Measurements from ENCODE around the gene OVCA2. TPM values are rescaled to one million over a fixed set of nuclear protein-coding genes. Genes with fewer than 3 reads are reported as not detected.
A peak's percentile ranks its signal among the peaks of the same experiment; 100 is the strongest.

OVCA2 gene
- total RNA-seq, 4 donors from 2014 or later, result 21.1 to 30.4 (median 26.2) TPM

DNA sequence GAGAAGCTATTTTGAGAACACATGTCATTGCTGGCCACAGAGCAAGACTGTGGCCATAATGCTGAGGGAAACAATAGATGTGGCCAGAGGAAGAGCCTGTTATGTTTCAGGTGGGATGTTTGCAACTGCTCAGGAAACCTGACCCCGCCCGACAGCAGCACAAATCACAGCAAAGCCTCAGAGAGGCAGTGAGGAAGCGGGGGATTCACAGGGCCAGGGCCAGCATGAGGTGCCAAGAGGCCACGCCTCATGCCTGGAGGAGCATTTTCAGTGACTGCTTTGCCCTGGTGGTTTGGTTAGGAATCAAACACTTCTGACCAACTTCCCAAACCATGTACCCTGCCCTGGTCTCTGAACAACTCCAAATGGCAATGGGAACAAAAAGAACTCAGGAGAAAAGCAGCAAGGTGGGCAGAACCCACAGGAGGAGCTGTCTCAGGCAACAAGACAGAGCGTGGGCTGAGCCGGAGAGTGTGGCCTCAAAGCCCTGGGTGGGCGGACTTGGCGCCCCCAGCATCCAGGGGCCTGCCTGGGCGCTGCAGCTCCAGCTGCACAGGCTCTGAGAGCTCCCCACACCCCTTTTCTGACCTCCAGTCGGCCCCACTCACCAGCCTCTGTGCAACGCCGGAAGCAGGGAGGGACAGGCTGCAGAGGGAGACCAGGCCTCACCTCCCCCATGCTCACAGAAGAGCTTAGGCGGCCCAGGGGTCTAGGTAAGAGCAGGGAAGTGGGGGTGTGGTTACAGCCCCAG lies 33.7 kb downstream of the OVCA2 start:
- ATAC-seq (ENCODE audit: low FRiP score) (peak; percentile 63), DNase-seq (ENCODE audit: low spot score) (no peak)
- TF ChIP-seq, protein P1, sequence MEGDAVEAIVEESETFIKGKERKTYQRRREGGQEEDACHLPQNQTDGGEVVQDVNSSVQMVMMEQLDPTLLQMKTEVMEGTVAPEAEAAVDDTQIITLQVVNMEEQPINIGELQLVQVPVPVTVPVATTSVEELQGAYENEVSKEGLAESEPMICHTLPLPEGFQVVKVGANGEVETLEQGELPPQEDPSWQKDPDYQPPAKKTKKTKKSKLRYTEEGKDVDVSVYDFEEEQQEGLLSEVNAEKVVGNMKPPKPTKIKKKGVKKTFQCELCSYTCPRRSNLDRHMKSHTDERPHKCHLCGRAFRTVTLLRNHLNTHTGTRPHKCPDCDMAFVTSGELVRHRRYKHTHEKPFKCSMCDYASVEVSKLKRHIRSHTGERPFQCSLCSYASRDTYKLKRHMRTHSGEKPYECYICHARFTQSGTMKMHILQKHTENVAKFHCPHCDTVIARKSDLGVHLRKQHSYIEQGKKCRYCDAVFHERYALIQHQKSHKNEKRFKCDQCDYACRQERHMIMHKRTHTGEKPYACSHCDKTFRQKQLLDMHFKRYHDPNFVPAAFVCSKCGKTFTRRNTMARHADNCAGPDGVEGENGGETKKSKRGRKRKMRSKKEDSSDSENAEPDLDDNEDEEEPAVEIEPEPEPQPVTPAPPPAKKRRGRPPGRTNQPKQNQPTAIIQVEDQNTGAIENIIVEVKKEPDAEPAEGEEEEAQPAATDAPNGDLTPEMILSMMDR (IDR thresholded peaks at IDR 0.05), result no peak

- no peak for DNase-seq (ENCODE audit: low spot score)
- no peak for ATAC-seq (ENCODE audit: low FRiP score)
- TF ChIP-seq, protein P1 (IDR thresholded peaks at IDR 0.05), result no peak
Observed at GRCh38 chr17:2076087-2076984, 34.5 kb downstream of the OVCA2 start.

DNA sequence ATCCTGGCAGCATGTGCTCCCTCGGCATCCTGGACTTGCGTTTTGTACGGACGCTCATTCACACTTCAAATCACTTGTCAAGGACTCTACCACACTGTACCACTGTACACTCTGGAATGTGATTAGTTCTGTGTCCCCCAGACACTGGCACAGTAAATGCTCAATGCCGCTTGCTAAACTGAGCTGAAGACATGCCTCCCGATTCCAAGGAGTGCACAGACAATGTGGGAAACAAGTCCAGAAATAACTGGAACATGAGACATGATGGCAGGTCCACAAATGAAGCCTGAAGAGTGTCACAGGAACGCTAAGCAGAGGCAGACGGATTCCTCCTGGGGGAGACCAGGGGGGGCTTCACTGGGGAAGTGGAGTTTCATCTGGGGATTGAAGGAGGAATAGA lies 35.2 kb downstream of the OVCA2 start:
- DNase-seq (ENCODE audit: low spot score) (no peak), ATAC-seq (ENCODE audit: low FRiP score) (no peak)
- TF ChIP-seq, protein P1 (IDR thresholded peaks at IDR 0.05), result no peak

DNA sequence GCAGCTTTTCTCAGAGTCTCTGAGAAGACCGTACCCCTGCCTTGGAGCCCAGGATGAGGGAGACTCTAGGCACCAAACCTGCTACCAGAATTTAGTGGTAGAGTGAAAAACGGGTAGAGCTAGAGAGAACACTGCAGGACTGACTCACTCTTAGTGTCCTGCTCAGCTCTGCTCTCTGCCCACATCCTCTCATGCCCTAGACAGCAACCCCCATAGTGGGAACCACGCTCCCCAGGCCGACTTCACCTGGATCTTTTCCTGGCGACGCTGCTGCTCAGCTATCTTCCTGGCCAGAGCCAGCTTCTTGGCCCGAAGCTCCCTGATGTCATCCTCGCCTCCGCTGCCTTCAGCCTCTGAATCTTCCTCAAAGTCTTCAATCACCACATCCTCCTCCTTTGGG lies 39.7 kb downstream of the OVCA2 start:
- ATAC-seq (ENCODE audit: low FRiP score) (no peak), DNase-seq (ENCODE audit: low spot score) (no peak)
- TF ChIP-seq, protein P1 (IDR thresholded peaks at IDR 0.05), result no peak

DNA sequence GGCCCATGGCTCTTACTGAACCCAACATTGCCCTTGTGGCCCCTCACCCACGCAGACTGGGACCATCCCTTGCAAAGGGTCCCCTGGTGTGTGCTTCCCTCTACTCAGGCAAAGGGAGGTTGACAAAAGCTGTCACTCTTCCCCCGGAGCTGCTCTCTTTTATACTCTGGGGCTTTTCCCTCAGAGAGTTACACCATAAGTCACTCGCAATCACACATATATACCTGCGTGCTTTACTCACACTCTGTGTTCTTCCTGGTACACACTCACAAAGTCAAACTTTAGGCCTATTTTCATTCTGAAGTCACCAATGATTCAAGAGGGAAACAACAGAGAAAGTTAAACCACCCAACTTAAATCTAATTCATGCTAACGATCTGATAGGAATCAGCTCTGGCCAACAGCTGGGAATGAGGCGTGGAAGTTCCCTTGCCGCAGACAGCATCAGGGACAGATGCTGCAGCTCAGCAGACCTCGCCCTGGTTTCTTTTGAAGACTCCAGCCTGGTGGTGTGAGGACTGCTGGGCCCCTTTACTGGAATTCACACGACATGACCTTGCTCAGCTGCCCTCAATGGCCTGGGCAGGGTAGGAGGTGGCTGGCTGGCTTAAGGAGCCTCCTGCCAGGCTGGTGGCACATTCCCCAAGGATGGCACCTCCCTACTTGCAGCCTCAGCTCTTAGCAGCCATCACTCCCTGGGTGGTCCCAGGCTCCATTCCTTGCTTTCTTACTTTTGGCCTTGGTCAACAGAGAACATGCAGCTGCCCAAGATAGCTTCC lies 40.4 kb downstream of the OVCA2 start:
- DNase-seq (ENCODE audit: low spot score) (no peak), ATAC-seq (ENCODE audit: low FRiP score) (no peak)
- TF ChIP-seq, protein P1 (IDR thresholded peaks at IDR 0.05), result no peak

GRCh38 chr17:2083613-2084035 lies 41.8 kb downstream of the OVCA2 start:
- DNase-seq (ENCODE audit: low spot score) (no peak), ATAC-seq (ENCODE audit: low FRiP score) (peak; percentile 6)
- TF ChIP-seq, protein P1 (IDR thresholded peaks at IDR 0.05), result no peak

Data from omental fat pad (tissue), 4 donors.